Caco-2 (cell line): ENCODE results near the gene COA7. TPM values are rescaled to one million over a fixed set of nuclear protein-coding genes. Genes with fewer than 3 reads are reported as not detected.

ENCODE experiments used
- BruUV-seq: library from RNA; stranded (reverse); fragments of 400-500 nt; replicated peaks from 2 replicates; lab custom pipeline; 2021; lab: Mats Ljungman, UMichigan
- CTCF ChIA-PET: fragments of 300-600 bp; sonication (Branson Sonifier 250); formaldehyde crosslinking; loops from one replicate; lab custom pipeline; 2022; ENCODE audit warnings: antibody characterized with exemption; lab: Charles Lee
- POLR2A ChIA-PET: fragments of 300-600 bp; sonication (Branson Sonifier 250); formaldehyde crosslinking; loops from one replicate; lab custom pipeline; 2022; ENCODE audit warnings: antibody characterized with exemption; lab: Charles Lee
- DNase-seq, 2 experiments: peaks; one replicate each; pipeline versions ENCODE4 v3.0.0 to v3.0.0-alpha.2; 2020 to 2022
- H3K27me3 ChIP-seq: replicated peaks from 2 replicates; pipeline ENCODE4 v1.6.0; 2011; ENCODE audit warnings: low read length; ENCODE audit not compliant: control insufficient read depth, insufficient read depth
- H3K36me3 ChIP-seq: 2 replicates; pipeline ENCODE4 v1.5.1; 2011; ENCODE audit warnings: low read length; ENCODE audit not compliant: control insufficient read depth, insufficient read depth
- H3K4me1 ChIP-seq: fragments of 250-450 bp; sonication (Bioruptor Pico); 2 replicates; pipeline ENCODE4 v1.5.1; 2020; ENCODE audit warnings: mild to moderate bottlenecking
- H3K4me3 ChIP-seq: 2 replicates; pipeline ENCODE4 v1.5.1; 2011; ENCODE audit warnings: low read depth, mild to moderate bottlenecking, control low read depth, low read length
- H3K9me3 ChIP-seq: fragments of 250-450 bp; sonication (Bioruptor Pico); 2 replicates; pipeline ENCODE4 v1.5.1; 2020; ENCODE audit warnings: mild to moderate bottlenecking, moderate library complexity
- H3K27ac Mint-ChIP-seq: one replicate; pipeline ENCODE4 v1.8.0; 2022; ENCODE audit warnings: mixed read lengths; ENCODE audit not compliant: unreplicated experiment
- H3K27me3 Mint-ChIP-seq: one replicate; pipeline ENCODE4 v1.8.0; 2022; ENCODE audit warnings: mixed read lengths; ENCODE audit not compliant: insufficient read depth, unreplicated experiment
- H3K36me3 Mint-ChIP-seq: one replicate; pipeline ENCODE4 v1.8.0; 2022; ENCODE audit warnings: mild to moderate bottlenecking, mixed read lengths; ENCODE audit not compliant: insufficient read depth, unreplicated experiment
- H3K4me1 Mint-ChIP-seq: one replicate; pipeline ENCODE4 v1.8.0; 2022; ENCODE audit warnings: low read depth, mixed read lengths; ENCODE audit not compliant: unreplicated experiment
- H3K4me3 Mint-ChIP-seq: one replicate; pipeline ENCODE4 v1.8.0; 2022; ENCODE audit warnings: mild to moderate bottlenecking, moderate library complexity, mixed read lengths; ENCODE audit not compliant: unreplicated experiment
- H3K9me3 Mint-ChIP-seq: one replicate; pipeline ENCODE4 v1.8.0; 2022; ENCODE audit warnings: mixed read lengths; ENCODE audit not compliant: unreplicated experiment
- CTCF ChIP-seq, 2 experiments: fragments of 200-600 bp in 1 of 2; IDR thresholded peaks; 1 replicate in 1 of 2; 2 replicates in 1 of 2; pipeline versions ENCODE4 v1.5.1 to v1.8.0; 2011 to 2022; ENCODE audit warnings: antibody characterized with exemption in 1 of 2, control low read depth in 1 of 2, inconsistent platforms in 1 of 2, low read depth in 1 of 2, low read length in 1 of 2, mild to moderate bottlenecking in 1 of 2, moderate library complexity in 1 of 2; ENCODE audit not compliant: insufficient read depth in 1 of 2, severe bottlenecking in 1 of 2, unreplicated experiment in 1 of 2
- intact Hi-C: fragments of 100-400 bp; cut with micrococcal nuclease; formaldehyde crosslinking; loops from one replicate; pipeline ENCODE4 v1.10.0; 2022; ENCODE audit not compliant: unreplicated experiment
- total RNA-seq: library from RNA; stranded (reverse); gene quantifications from 2 replicates; pipeline ENCODE4 v1.2.3, GENCODE V29; 2022

COA7 gene
- total RNA-seq, 1 experiment from 2014 or later: 40.2 TPM

- no peak for TF ChIP-seq CTCF (IDR thresholded peaks at IDR 0.05; ENCODE audit: insufficient read depth in 1 of 2, low read depth in 1 of 2, low read length in 1 of 2, severe bottlenecking in 1 of 2, unreplicated experiment in 1 of 2)
- peaks cover 12% of the 10 kb centered on the region for H3K4me1 ChIP-seq
- intact Hi-C loops: no loop called here
- H3K36me3 Mint-ChIP-seq: peaks cover under 1% of the 10 kb centered on the region
- H3K9me3 Mint-ChIP-seq: no peaks in the 10 kb centered on the region
- H3K4me3 Mint-ChIP-seq: no peak overlapping the region
- no peaks in the 10 kb centered on the region for H3K27me3 ChIP-seq
- peaks cover 8% of the 10 kb centered on the region for H3K4me1 Mint-ChIP-seq
- no peak overlapping the region for H3K4me3 ChIP-seq
- H3K36me3 ChIP-seq: no peaks in the 10 kb centered on the region
- no peaks in the 10 kb centered on the region for H3K9me3 ChIP-seq
- POLR2A ChIA-PET: no interaction called here
- CTCF ChIA-PET: no interaction called here
- DNase-seq: no peak
- no peaks in the 10 kb centered on the region for H3K27me3 Mint-ChIP-seq
- BruUV-seq: no TSS peak
- no peak overlapping the region for H3K27ac Mint-ChIP-seq
Measured at GRCh38 chr1:52713590-52713989, 15.4 kb upstream of the COA7 start.

GRCh38 chr1:52709016-52709415 is 10.9 kb upstream of the COA7 start:
- H3K36me3 Mint-ChIP-seq: peaks cover 29% of the 10 kb centered on the region
- TF ChIP-seq CTCF (IDR thresholded peaks at IDR 0.05; ENCODE audit: insufficient read depth in 1 of 2, low read depth in 1 of 2, low read length in 1 of 2, severe bottlenecking in 1 of 2, unreplicated experiment in 1 of 2): no peak
- H3K4me1 ChIP-seq: peaks cover 33% of the 10 kb centered on the region
- ChIA-PET POLR2A (no interaction called here), CTCF (no interaction called here)
- no TSS peak for BruUV-seq
- H3K4me1 Mint-ChIP-seq: peaks cover 22% of the 10 kb centered on the region
- intact Hi-C loops: loop anchor here (2.0 to 5.0 kb wide), 2 partner anchors 18 to 473 kb away; partner anchors contain the start of gene ZYG11B
- H3K36me3 ChIP-seq: no peaks in the 10 kb centered on the region
- peak overlapping the region; percentile 98 for H3K27ac Mint-ChIP-seq
- DNase-seq: no peak
- no peak overlapping the region for H3K4me3 ChIP-seq
- no peaks in the 10 kb centered on the region for H3K27me3 Mint-ChIP-seq
- H3K9me3 Mint-ChIP-seq: no peaks in the 10 kb centered on the region
- no peaks in the 10 kb centered on the region for H3K9me3 ChIP-seq
- peak overlapping the region; percentile 90 for H3K4me3 Mint-ChIP-seq
- H3K27me3 ChIP-seq: no peaks in the 10 kb centered on the region

GRCh38 chr1:52707927-52708655 is 9.9 kb upstream of the COA7 start:
- H3K4me3 ChIP-seq: peak overlapping the region; percentile 31
- H3K9me3 ChIP-seq: no peaks in the 10 kb centered on the region
- H3K36me3 ChIP-seq: no peaks in the 10 kb centered on the region
- Mint-ChIP-seq H3K36me3 (peaks cover 39% of the 10 kb centered on the region), H3K27ac (peak overlapping the region; percentile 98), H3K4me3 (peak overlapping the region; percentile 90), H3K27me3 (no peaks in the 10 kb centered on the region), H3K9me3 (no peaks in the 10 kb centered on the region), H3K4me1 (peaks cover 22% of the 10 kb centered on the region)
- DNase-seq: peak; percentile 69 to 79
- no peak for TF ChIP-seq CTCF (IDR thresholded peaks at IDR 0.05; ENCODE audit: insufficient read depth in 1 of 2, low read depth in 1 of 2, low read length in 1 of 2, severe bottlenecking in 1 of 2, unreplicated experiment in 1 of 2)
- peaks cover 36% of the 10 kb centered on the region for H3K4me1 ChIP-seq
- H3K27me3 ChIP-seq: no peaks in the 10 kb centered on the region
- ChIA-PET CTCF (no interaction called here), POLR2A (no interaction called here)
- no TSS peak for BruUV-seq
- intact Hi-C loops: loop anchor here (2.0 to 5.0 kb wide), 2 partner anchors 19 to 474 kb away; partner anchors contain the start of gene ZYG11B
